ENCODE results near the gene UCK2.
"Not testable (repeated sequence)": the region's sequence is repeated elsewhere in the genome, so short reads cannot be mapped to it uniquely, and the experiment has no call there.

UCK2 gene

DNA sequence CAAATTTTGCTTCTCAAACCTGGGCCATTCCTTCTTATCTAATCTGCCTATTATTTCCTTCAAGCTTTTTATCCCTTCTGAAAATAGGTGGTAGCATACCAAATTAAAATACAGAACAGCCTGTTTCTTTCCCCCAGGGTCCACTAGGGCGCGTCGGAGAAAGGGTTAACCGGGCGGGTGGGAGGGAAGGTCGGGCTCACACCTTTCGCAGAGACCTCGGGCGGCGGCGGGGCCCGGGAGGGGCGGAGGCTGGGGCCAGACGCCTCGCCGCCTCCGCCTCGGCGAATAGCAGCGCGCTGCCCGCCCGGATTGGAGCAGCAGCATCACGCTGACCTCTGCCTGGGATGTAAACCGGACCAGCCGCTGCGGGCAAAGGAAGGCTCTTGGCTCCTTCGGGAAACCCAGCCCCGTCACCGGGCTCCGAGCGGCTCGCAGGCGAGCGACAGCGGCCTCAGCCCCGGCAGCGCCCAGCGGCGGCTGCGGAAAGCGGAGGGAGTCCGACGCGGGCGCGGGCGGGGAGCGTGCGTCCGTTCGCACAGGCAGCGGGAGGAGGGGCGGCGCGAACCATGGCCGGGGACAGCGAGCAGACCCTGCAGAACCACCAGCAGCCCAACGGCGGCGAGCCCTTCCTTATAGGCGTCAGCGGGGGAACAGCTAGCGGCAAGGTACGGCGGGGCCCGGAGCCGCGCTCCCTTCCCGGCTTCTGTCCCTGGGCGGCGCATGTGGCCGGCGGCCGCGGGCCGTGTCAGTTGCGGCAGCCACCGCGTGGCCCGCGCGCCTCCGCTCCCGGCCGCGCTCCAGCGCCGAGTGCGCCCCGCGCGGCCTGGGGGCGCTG, at the start of gene UCK2:
Gene UCK2, plus strand, starts transcription at position 347 of the 835 bp plus-strand sequence. Its CDS starts 220 bp downstream, at position 567.
- peak within 1 kb of the TSS; percentile 95 for H3K9ac ChIP-seq (ENCODE audit: low read depth, low read length)
- H3K4me3 ChIP-seq (ENCODE audit: low read depth, low read length), result peak within 1 kb of the TSS; percentile 95
- H3K9me3 ChIP-seq (ENCODE audit: control insufficient read depth, insufficient read depth, low read length), result no peaks in the 10 kb centered on the region
- peak within 1 kb of the TSS; percentile 91 for H3K27ac ChIP-seq (ENCODE audit: low read depth, low read length)
- peaks cover 17% of the 10 kb centered on the region for H3K4me1 ChIP-seq (ENCODE audit: control insufficient read depth, insufficient read depth, low read length)
- no peaks in the 10 kb centered on the region for H3K27me3 ChIP-seq (ENCODE audit: control insufficient read depth, insufficient read depth, low read length)
- H3K36me3 ChIP-seq (ENCODE audit: control insufficient read depth, insufficient read depth, low read length), result no peaks in the 10 kb centered on the region

GRCh38 chr1:165778197-165778596, 49.2 kb upstream of the UCK2 start:
- not testable (repeated sequence) for H3K4me3 ChIP-seq (ENCODE audit: low read depth, low read length); H3K4me1 ChIP-seq (ENCODE audit: control insufficient read depth, insufficient read depth, low read length); H3K27ac ChIP-seq (ENCODE audit: low read depth, low read length); H3K27me3 ChIP-seq (ENCODE audit: control insufficient read depth, insufficient read depth, low read length); H3K9me3 ChIP-seq (ENCODE audit: control insufficient read depth, insufficient read depth, low read length); H3K9ac ChIP-seq (ENCODE audit: low read depth, low read length)
- peaks cover 21% of the 10 kb centered on the region for H3K36me3 ChIP-seq (ENCODE audit: control insufficient read depth, insufficient read depth, low read length)

DNA sequence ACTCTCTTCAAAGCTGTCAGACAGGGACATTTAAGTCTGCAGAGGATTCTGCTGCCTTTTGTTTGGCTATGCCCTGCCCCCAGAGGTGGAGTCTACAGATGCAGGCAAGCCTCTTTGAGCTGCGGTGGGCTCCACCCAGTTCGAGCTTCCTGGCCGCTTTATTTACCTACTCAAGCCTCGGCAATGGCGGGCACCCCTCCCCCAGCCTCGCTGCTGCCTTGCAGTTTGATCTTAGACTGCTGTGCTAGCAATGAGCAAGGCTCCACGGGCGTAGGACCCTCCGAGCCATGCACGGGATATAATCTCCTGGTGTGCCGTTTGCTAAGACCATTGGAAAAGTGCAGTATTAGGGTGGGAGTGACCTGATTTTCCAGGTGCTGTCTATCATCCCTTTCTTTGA, 43.9 kb upstream of the UCK2 start:
- H3K27ac ChIP-seq (ENCODE audit: low read depth, low read length), result not testable (repeated sequence)

GRCh38 chr1:165787741-165788140, 39.7 kb upstream of the UCK2 start:
- no peaks in the 10 kb centered on the region for H3K36me3 ChIP-seq (ENCODE audit: control insufficient read depth, insufficient read depth, low read length)
- H3K4me1 ChIP-seq (ENCODE audit: control insufficient read depth, insufficient read depth, low read length), result no peaks in the 10 kb centered on the region
- no peak overlapping the region for H3K9ac ChIP-seq (ENCODE audit: low read depth, low read length)
- no peak overlapping the region for H3K4me3 ChIP-seq (ENCODE audit: low read depth, low read length)
- H3K27me3 ChIP-seq (ENCODE audit: control insufficient read depth, insufficient read depth, low read length), result no peaks in the 10 kb centered on the region
- no peak overlapping the region for H3K27ac ChIP-seq (ENCODE audit: low read depth, low read length)
- H3K9me3 ChIP-seq (ENCODE audit: control insufficient read depth, insufficient read depth, low read length), result peaks cover 11% of the 10 kb centered on the region

More for the DNA sequence above, 43.9 kb upstream of the UCK2 start:
- H3K4me3 ChIP-seq (ENCODE audit: low read depth, low read length); H3K36me3 ChIP-seq (ENCODE audit: control insufficient read depth, insufficient read depth, low read length); H3K4me1 ChIP-seq (ENCODE audit: control insufficient read depth, insufficient read depth, low read length); H3K27me3 ChIP-seq (ENCODE audit: control insufficient read depth, insufficient read depth, low read length); H3K9ac ChIP-seq (ENCODE audit: low read depth, low read length): not testable (repeated sequence)
- peaks cover 11% of the 10 kb centered on the region for H3K9me3 ChIP-seq (ENCODE audit: control insufficient read depth, insufficient read depth, low read length)

DNA sequence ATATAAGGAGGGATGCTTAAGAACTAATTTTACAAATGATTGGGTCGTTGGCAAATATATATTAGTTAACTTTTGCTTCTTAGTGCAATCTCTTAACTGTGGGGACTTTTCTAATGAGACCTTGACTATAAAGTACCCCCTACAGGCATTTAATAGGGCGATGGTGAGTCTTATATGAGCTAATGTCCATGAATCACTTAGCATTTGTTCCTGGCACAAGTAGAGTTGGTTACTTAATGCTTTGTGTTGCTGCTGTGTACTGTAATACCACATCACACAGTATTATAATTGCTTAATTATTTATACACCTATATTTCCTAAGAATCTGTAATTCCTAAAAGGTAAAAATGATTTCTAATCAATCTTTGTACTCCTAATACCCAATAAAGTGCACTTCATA, 33.5 kb upstream of the UCK2 start:
- no peaks in the 10 kb centered on the region for H3K36me3 ChIP-seq (ENCODE audit: control insufficient read depth, insufficient read depth, low read length)
- no peak overlapping the region for H3K9ac ChIP-seq (ENCODE audit: low read depth, low read length)
- no peak overlapping the region for H3K27ac ChIP-seq (ENCODE audit: low read depth, low read length)
- H3K9me3 ChIP-seq (ENCODE audit: control insufficient read depth, insufficient read depth, low read length), result no peaks in the 10 kb centered on the region
- H3K27me3 ChIP-seq (ENCODE audit: control insufficient read depth, insufficient read depth, low read length), result no peaks in the 10 kb centered on the region
- no peaks in the 10 kb centered on the region for H3K4me1 ChIP-seq (ENCODE audit: control insufficient read depth, insufficient read depth, low read length)
- H3K4me3 ChIP-seq (ENCODE audit: low read depth, low read length), result no peak overlapping the region

GRCh38 chr1:165795894-165796293, 31.5 kb upstream of the UCK2 start:
- H3K9ac ChIP-seq (ENCODE audit: low read depth, low read length), result no peak overlapping the region
- H3K27ac ChIP-seq (ENCODE audit: low read depth, low read length), result no peak overlapping the region
- H3K4me3 ChIP-seq (ENCODE audit: low read depth, low read length), result no peak overlapping the region
- H3K27me3 ChIP-seq (ENCODE audit: control insufficient read depth, insufficient read depth, low read length), result no peaks in the 10 kb centered on the region
- peaks cover 5% of the 10 kb centered on the region for H3K9me3 ChIP-seq (ENCODE audit: control insufficient read depth, insufficient read depth, low read length)
- no peaks in the 10 kb centered on the region for H3K36me3 ChIP-seq (ENCODE audit: control insufficient read depth, insufficient read depth, low read length)
- no peaks in the 10 kb centered on the region for H3K4me1 ChIP-seq (ENCODE audit: control insufficient read depth, insufficient read depth, low read length)

- Histone ChIP-seq H3K27ac (ENCODE audit: low read depth, low read length) (no peak overlapping the region), H3K36me3 (ENCODE audit: control insufficient read depth, insufficient read depth, low read length) (no peaks in the 10 kb centered on the region), H3K4me3 (ENCODE audit: low read depth, low read length) (no peak overlapping the region), H3K9me3 (ENCODE audit: control insufficient read depth, insufficient read depth, low read length) (peaks cover 9% of the 10 kb centered on the region), H3K4me1 (ENCODE audit: control insufficient read depth, insufficient read depth, low read length) (no peaks in the 10 kb centered on the region), H3K27me3 (ENCODE audit: control insufficient read depth, insufficient read depth, low read length) (no peaks in the 10 kb centered on the region), H3K9ac (ENCODE audit: low read depth, low read length) (no peak overlapping the region)
Observed at GRCh38 chr1:165799387-165799786, 28.0 kb upstream of the UCK2 start.

DNA sequence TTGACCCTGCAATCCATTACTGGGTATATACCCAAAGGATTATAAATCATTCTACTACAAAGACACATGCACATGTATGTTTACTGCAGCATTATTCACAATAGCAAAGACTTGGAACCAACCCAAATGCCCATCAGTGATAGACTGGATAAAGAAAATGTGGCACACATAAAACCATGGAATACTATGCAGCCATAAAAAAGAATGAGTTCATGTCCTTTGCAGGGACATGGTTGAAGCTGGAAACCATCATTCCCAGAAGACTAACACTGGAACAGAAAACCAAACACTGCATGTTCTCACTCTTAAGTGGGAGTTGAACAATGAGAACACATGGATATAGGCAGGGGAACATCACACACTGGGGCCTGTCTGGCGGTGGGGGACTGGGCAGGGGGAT, 22.9 kb upstream of the UCK2 start:
- H3K27me3 ChIP-seq (ENCODE audit: control insufficient read depth, insufficient read depth, low read length); H3K36me3 ChIP-seq (ENCODE audit: control insufficient read depth, insufficient read depth, low read length): not testable (repeated sequence)

DNA sequence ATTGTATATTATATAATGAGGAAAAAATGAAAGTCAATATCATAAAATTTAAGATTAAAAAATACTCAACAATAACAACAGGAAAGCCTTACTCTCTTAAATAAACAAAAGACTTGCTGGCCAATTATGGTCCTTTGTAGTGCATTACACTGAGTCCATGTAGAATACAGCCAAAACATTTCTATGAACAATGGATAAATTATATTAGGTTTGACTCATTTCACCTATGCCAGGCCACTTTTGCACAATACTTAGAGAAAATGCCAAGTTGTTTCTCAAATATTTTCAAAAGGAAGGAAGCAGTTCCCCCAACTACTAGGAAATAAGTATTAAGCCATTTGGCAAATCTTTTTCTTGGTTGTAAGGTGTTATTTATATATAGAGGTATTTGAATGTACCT, 19.8 kb upstream of the UCK2 start:
- Histone ChIP-seq H3K36me3 (ENCODE audit: control insufficient read depth, insufficient read depth, low read length) (no peaks in the 10 kb centered on the region), H3K27me3 (ENCODE audit: control insufficient read depth, insufficient read depth, low read length) (no peaks in the 10 kb centered on the region), H3K27ac (ENCODE audit: low read depth, low read length) (no peak overlapping the region), H3K9me3 (ENCODE audit: control insufficient read depth, insufficient read depth, low read length) (no peaks in the 10 kb centered on the region), H3K9ac (ENCODE audit: low read depth, low read length) (no peak overlapping the region), H3K4me3 (ENCODE audit: low read depth, low read length) (no peak overlapping the region), H3K4me1 (ENCODE audit: control insufficient read depth, insufficient read depth, low read length) (no peaks in the 10 kb centered on the region)

More for the DNA sequence above, 22.9 kb upstream of the UCK2 start:
- not testable (repeated sequence) for H3K27ac ChIP-seq (ENCODE audit: low read depth, low read length); H3K4me1 ChIP-seq (ENCODE audit: control insufficient read depth, insufficient read depth, low read length); H3K9ac ChIP-seq (ENCODE audit: low read depth, low read length); H3K4me3 ChIP-seq (ENCODE audit: low read depth, low read length); H3K9me3 ChIP-seq (ENCODE audit: control insufficient read depth, insufficient read depth, low read length)

GRCh38 chr1:165815725-165816124, 11.7 kb upstream of the UCK2 start:
- Histone ChIP-seq H3K27me3 (ENCODE audit: control insufficient read depth, insufficient read depth, low read length) (no peaks in the 10 kb centered on the region), H3K27ac (ENCODE audit: low read depth, low read length) (no peak overlapping the region), H3K4me3 (ENCODE audit: low read depth, low read length) (no peak overlapping the region), H3K9me3 (ENCODE audit: control insufficient read depth, insufficient read depth, low read length) (no peaks in the 10 kb centered on the region), H3K36me3 (ENCODE audit: control insufficient read depth, insufficient read depth, low read length) (no peaks in the 10 kb centered on the region), H3K4me1 (ENCODE audit: control insufficient read depth, insufficient read depth, low read length) (no peaks in the 10 kb centered on the region), H3K9ac (ENCODE audit: low read depth, low read length) (no peak overlapping the region)

- Histone ChIP-seq H3K36me3 (ENCODE audit: control insufficient read depth, insufficient read depth, low read length) (no peaks in the 10 kb centered on the region), H3K9ac (ENCODE audit: low read depth, low read length) (no peak overlapping the region), H3K4me1 (ENCODE audit: control insufficient read depth, insufficient read depth, low read length) (no peaks in the 10 kb centered on the region), H3K4me3 (ENCODE audit: low read depth, low read length) (no peak overlapping the region), H3K9me3 (ENCODE audit: control insufficient read depth, insufficient read depth, low read length) (no peaks in the 10 kb centered on the region), H3K27ac (ENCODE audit: low read depth, low read length) (no peak overlapping the region), H3K27me3 (ENCODE audit: control insufficient read depth, insufficient read depth, low read length) (no peaks in the 10 kb centered on the region)
Observed at GRCh38 chr1:165816157-165816556, 11.3 kb upstream of the UCK2 start.

Measured in HUES48 (cell line).